ENCODE results near the gene MAN1A1. TPM values are rescaled to one million over a fixed set of nuclear protein-coding genes. Genes with fewer than 3 reads are reported as not detected.
"Not testable (repeated sequence)": the region's sequence is repeated elsewhere in the genome, so short reads cannot be mapped to it uniquely, and the experiment has no call there.

The MAN1A1 gene
- total RNA-seq, 1 donor from 2014 or later: 45.0 TPM

GRCh38 chr6:119170447-119171087, 179.0 kb downstream of the MAN1A1 start:
- no peak for DNase-seq (ENCODE audit: low spot score)
- peaks cover 2% of the 10 kb centered on the region for H3K4me1 Mint-ChIP-seq (ENCODE audit: low read depth)
- no peaks in the 10 kb centered on the region for H3K36me3 Mint-ChIP-seq (ENCODE audit: low read depth)
- H3K27ac Mint-ChIP-seq: no peak overlapping the region
- H3K9me3 Mint-ChIP-seq: no peaks in the 10 kb centered on the region
- H3K4me3 Mint-ChIP-seq (ENCODE audit: low read depth): no peak overlapping the region
- intact Hi-C loops (cut with micrococcal nuclease): no loop called here
- H3K27me3 Mint-ChIP-seq (ENCODE audit: low read depth): peaks cover 17% of the 10 kb centered on the region

GRCh38 chr6:119170103-119170446, 179.5 kb downstream of the MAN1A1 start:
- H3K4me1 Mint-ChIP-seq (ENCODE audit: low read depth): peaks cover 2% of the 10 kb centered on the region
- H3K4me3 Mint-ChIP-seq (ENCODE audit: low read depth): no peak overlapping the region
- peaks cover 18% of the 10 kb centered on the region for H3K27me3 Mint-ChIP-seq (ENCODE audit: low read depth)
- H3K27ac Mint-ChIP-seq: no peak overlapping the region
- H3K36me3 Mint-ChIP-seq (ENCODE audit: low read depth): no peaks in the 10 kb centered on the region
- no peak for DNase-seq (ENCODE audit: low spot score)
- intact Hi-C loops (cut with micrococcal nuclease): no loop called here
- no peaks in the 10 kb centered on the region for H3K9me3 Mint-ChIP-seq

- H3K27me3 Mint-ChIP-seq (ENCODE audit: low read depth): peaks cover 21% of the 10 kb centered on the region
- H3K36me3 Mint-ChIP-seq (ENCODE audit: low read depth); H3K27ac Mint-ChIP-seq; DNase-seq (ENCODE audit: low spot score); intact Hi-C loops (cut with micrococcal nuclease); H3K4me1 Mint-ChIP-seq (ENCODE audit: low read depth); H3K9me3 Mint-ChIP-seq; H3K4me3 Mint-ChIP-seq (ENCODE audit: low read depth): not testable (repeated sequence)
These were observed 180.2 kb downstream of the MAN1A1 start for GRCh38 chr6:119169355-119169754.

- no peak for DNase-seq (ENCODE audit: low spot score)
- H3K4me3 Mint-ChIP-seq (ENCODE audit: low read depth): no peak overlapping the region
- H3K4me1 Mint-ChIP-seq (ENCODE audit: low read depth): peaks cover 4% of the 10 kb centered on the region
- H3K9me3 Mint-ChIP-seq: no peaks in the 10 kb centered on the region
- H3K36me3 Mint-ChIP-seq (ENCODE audit: low read depth): no peaks in the 10 kb centered on the region
- intact Hi-C loops (cut with micrococcal nuclease): no loop called here
- H3K27me3 Mint-ChIP-seq (ENCODE audit: low read depth): peaks cover 30% of the 10 kb centered on the region
- H3K27ac Mint-ChIP-seq: no peak overlapping the region
These were observed 183.4 kb downstream of the MAN1A1 start for GRCh38 chr6:119166024-119166784.

- DNase-seq (ENCODE audit: low spot score): no peak
- peaks cover 47% of the 10 kb centered on the region for H3K27me3 Mint-ChIP-seq (ENCODE audit: low read depth)
- H3K27ac Mint-ChIP-seq: no peak overlapping the region
- H3K9me3 Mint-ChIP-seq: no peaks in the 10 kb centered on the region
- peaks cover 4% of the 10 kb centered on the region for H3K4me1 Mint-ChIP-seq (ENCODE audit: low read depth)
- intact Hi-C loops (cut with micrococcal nuclease): no loop called here
- no peak overlapping the region for H3K4me3 Mint-ChIP-seq (ENCODE audit: low read depth)
- no peaks in the 10 kb centered on the region for H3K36me3 Mint-ChIP-seq (ENCODE audit: low read depth)
These were observed 186.6 kb downstream of the MAN1A1 start for GRCh38 chr6:119163006-119163405.

GRCh38 chr6:119162134-119162775, 187.3 kb downstream of the MAN1A1 start:
- intact Hi-C loops (cut with micrococcal nuclease): no loop called here
- Mint-ChIP-seq H3K4me3 (ENCODE audit: low read depth) (no peak overlapping the region), H3K27me3 (ENCODE audit: low read depth) (peaks cover 49% of the 10 kb centered on the region), H3K27ac (no peak overlapping the region), H3K4me1 (ENCODE audit: low read depth) (peaks cover 4% of the 10 kb centered on the region), H3K36me3 (ENCODE audit: low read depth) (no peaks in the 10 kb centered on the region), H3K9me3 (no peaks in the 10 kb centered on the region)
- no peak for DNase-seq (ENCODE audit: low spot score)

GRCh38 chr6:119161438-119161837, 188.1 kb downstream of the MAN1A1 start:
- Mint-ChIP-seq H3K36me3 (ENCODE audit: low read depth) (no peaks in the 10 kb centered on the region), H3K4me1 (ENCODE audit: low read depth) (peaks cover 2% of the 10 kb centered on the region), H3K4me3 (ENCODE audit: low read depth) (no peak overlapping the region), H3K27ac (no peak overlapping the region), H3K27me3 (ENCODE audit: low read depth) (peaks cover 44% of the 10 kb centered on the region), H3K9me3 (no peaks in the 10 kb centered on the region)
- intact Hi-C loops (cut with micrococcal nuclease): no loop called here
- DNase-seq (ENCODE audit: low spot score): no peak

GRCh38 chr6:119160911-119161310, 188.7 kb downstream of the MAN1A1 start:
- intact Hi-C loops (cut with micrococcal nuclease): no loop called here
- H3K27ac Mint-ChIP-seq: no peak overlapping the region
- H3K36me3 Mint-ChIP-seq (ENCODE audit: low read depth): no peaks in the 10 kb centered on the region
- no peak overlapping the region for H3K4me3 Mint-ChIP-seq (ENCODE audit: low read depth)
- no peak for DNase-seq (ENCODE audit: low spot score)
- peaks cover 42% of the 10 kb centered on the region for H3K27me3 Mint-ChIP-seq (ENCODE audit: low read depth)
- peaks cover 2% of the 10 kb centered on the region for H3K4me1 Mint-ChIP-seq (ENCODE audit: low read depth)
- H3K9me3 Mint-ChIP-seq: no peaks in the 10 kb centered on the region

GRCh38 chr6:119158057-119158848, 191.3 kb downstream of the MAN1A1 start:
- peaks cover 42% of the 10 kb centered on the region for H3K27me3 Mint-ChIP-seq (ENCODE audit: low read depth)
- H3K9me3 Mint-ChIP-seq: no peaks in the 10 kb centered on the region
- no peaks in the 10 kb centered on the region for H3K36me3 Mint-ChIP-seq (ENCODE audit: low read depth)
- H3K4me1 Mint-ChIP-seq (ENCODE audit: low read depth): peaks cover 3% of the 10 kb centered on the region
- no peak overlapping the region for H3K27ac Mint-ChIP-seq
- H3K4me3 Mint-ChIP-seq (ENCODE audit: low read depth): no peak overlapping the region
- no peak for DNase-seq (ENCODE audit: low spot score)
- intact Hi-C loops (cut with micrococcal nuclease): no loop called here

GRCh38 chr6:119157506-119157815, 192.1 kb downstream of the MAN1A1 start:
- Mint-ChIP-seq H3K27ac (no peak overlapping the region), H3K4me3 (ENCODE audit: low read depth) (no peak overlapping the region), H3K4me1 (ENCODE audit: low read depth) (peaks cover 3% of the 10 kb centered on the region), H3K27me3 (ENCODE audit: low read depth) (peaks cover 44% of the 10 kb centered on the region), H3K9me3 (no peaks in the 10 kb centered on the region), H3K36me3 (ENCODE audit: low read depth) (no peaks in the 10 kb centered on the region)
- intact Hi-C loops (cut with micrococcal nuclease): no loop called here
- DNase-seq (ENCODE audit: low spot score): no peak

- no peaks in the 10 kb centered on the region for H3K36me3 Mint-ChIP-seq (ENCODE audit: low read depth)
- H3K9me3 Mint-ChIP-seq: no peaks in the 10 kb centered on the region
- no peak overlapping the region for H3K27ac Mint-ChIP-seq
- intact Hi-C loops (cut with micrococcal nuclease): no loop called here
- H3K4me1 Mint-ChIP-seq (ENCODE audit: low read depth): peaks cover 5% of the 10 kb centered on the region
- peaks cover 41% of the 10 kb centered on the region for H3K27me3 Mint-ChIP-seq (ENCODE audit: low read depth)
- no peak for DNase-seq (ENCODE audit: low spot score)
- no peak overlapping the region for H3K4me3 Mint-ChIP-seq (ENCODE audit: low read depth)
These were observed 192.6 kb downstream of the MAN1A1 start for GRCh38 chr6:119156757-119157505.

GRCh38 chr6:119156082-119156481, 193.5 kb downstream of the MAN1A1 start:
- H3K4me3 Mint-ChIP-seq (ENCODE audit: low read depth); intact Hi-C loops (cut with micrococcal nuclease); H3K9me3 Mint-ChIP-seq; DNase-seq (ENCODE audit: low spot score); H3K4me1 Mint-ChIP-seq (ENCODE audit: low read depth); H3K27ac Mint-ChIP-seq; H3K36me3 Mint-ChIP-seq (ENCODE audit: low read depth): not testable (repeated sequence)
- peaks cover 37% of the 10 kb centered on the region for H3K27me3 Mint-ChIP-seq (ENCODE audit: low read depth)

All from activated T-helper 2 cell treated with anti-CD3 and anti-CD28 coated beads, Interferon-gamma antibody, Interleukin-2, Interleukin-4, amounts not matched to agents 10 μg/mL and 5 μg/mL and 100 μg/mL, durations not matched to agents 14 hours and 24 hours and 36 hours (primary cell).